Neutrophil (primary cell): ENCODE results near the gene VSIG10L2.

Source experiments
- H3K27ac ChIP-seq: fragments of 200-600 bp; sonication (generic); 2 replicates; pipeline ENCODE4 v1.5.1; 2016; ENCODE audit warnings: mild to moderate bottlenecking, moderate library complexity
- H3K27me3 ChIP-seq: fragments of 200-600 bp; sonication (generic); 2 replicates; pipeline ENCODE4 v1.6.0; 2016; ENCODE audit warnings: mild to moderate bottlenecking
- H3K36me3 ChIP-seq: fragments of 200-600 bp; sonication (generic); 2 replicates; pipeline ENCODE4 v1.5.1; 2017
- H3K4me1 ChIP-seq, 2 experiments: fragments of 200-600 bp in 1 of 2; sonication (generic) in 1 of 2; 1 replicate in 1 of 2; 2 replicates in 1 of 2; pipeline versions ENCODE4 v1.5.1 to v1.6.1; 2013 to 2016; ENCODE audit warnings: low read depth in 1 of 2, low read length in 1 of 2, mild to moderate bottlenecking in 1 of 2, moderate library complexity in 1 of 2; ENCODE audit not compliant: control insufficient read depth in 1 of 2, insufficient read depth in 1 of 2
- H3K4me3 ChIP-seq, 2 experiments: fragments of 200-600 bp in 1 of 2; sonication (generic) in 1 of 2; 1 replicate in 1 of 2; 2 replicates in 1 of 2; pipeline ENCODE4 v1.5.1; 2013 to 2016; ENCODE audit warnings: low read depth in 1 of 2, low read length in 1 of 2, mild to moderate bottlenecking in 1 of 2, moderate library complexity in 1 of 2
- H3K9me3 ChIP-seq: fragments of 200-600 bp; sonication (generic); 2 replicates; pipeline ENCODE4 v1.5.1; 2016
- CTCF ChIP-seq: fragments of 200-600 bp; sonication (generic); IDR thresholded peaks from 2 replicates; pipeline ENCODE4 v1.5.1; 2016; ENCODE audit warnings: antibody characterized with exemption

Gene VSIG10L2

GRCh38 chr11:125948278-125949051 is 2.6 kb downstream of the VSIG10L2 start:
- Histone ChIP-seq H3K4me3 (no peak overlapping the region), H3K9me3 (no peaks in the 10 kb centered on the region), H3K36me3 (no peaks in the 10 kb centered on the region), H3K27me3 (peaks cover 4% of the 10 kb centered on the region), H3K27ac (no peak overlapping the region), H3K4me1 (no peaks in the 10 kb centered on the region)
- TF ChIP-seq CTCF = no peak

GRCh38 chr11:125949271-125950177 is 3.7 kb downstream of the VSIG10L2 start:
- H3K27me3 ChIP-seq = peaks cover 4% of the 10 kb centered on the region
- no peak overlapping the region for H3K27ac ChIP-seq
- no peak overlapping the region for H3K4me3 ChIP-seq
- TF ChIP-seq CTCF = no peak
- no peaks in the 10 kb centered on the region for H3K9me3 ChIP-seq
- no peaks in the 10 kb centered on the region for H3K36me3 ChIP-seq
- H3K4me1 ChIP-seq = no peaks in the 10 kb centered on the region

- no peaks in the 10 kb centered on the region for H3K4me1 ChIP-seq
- no peak overlapping the region for H3K27ac ChIP-seq
- H3K27me3 ChIP-seq = peaks cover 4% of the 10 kb centered on the region
- no peaks in the 10 kb centered on the region for H3K36me3 ChIP-seq
- H3K4me3 ChIP-seq = no peak overlapping the region
- no peak for TF ChIP-seq CTCF
- H3K9me3 ChIP-seq = no peaks in the 10 kb centered on the region
These were observed 4.3 kb downstream of the VSIG10L2 start for GRCh38 chr11:125950178-125950490.

- Histone ChIP-seq H3K27ac (no peak overlapping the region), H3K36me3 (no peaks in the 10 kb centered on the region), H3K27me3 (peaks cover 4% of the 10 kb centered on the region), H3K4me3 (no peak overlapping the region), H3K4me1 (no peaks in the 10 kb centered on the region), H3K9me3 (no peaks in the 10 kb centered on the region)
- no peak for TF ChIP-seq CTCF
These were observed 5.1 kb downstream of the VSIG10L2 start for GRCh38 chr11:125950696-125951651.

GRCh38 chr11:125951731-125952130 is 5.9 kb downstream of the VSIG10L2 start:
- Histone ChIP-seq H3K36me3 (no peaks in the 10 kb centered on the region), H3K4me3 (no peak overlapping the region), H3K27ac (no peak overlapping the region), H3K4me1 (no peaks in the 10 kb centered on the region), H3K9me3 (no peaks in the 10 kb centered on the region), H3K27me3 (peaks cover 4% of the 10 kb centered on the region)
- no peak for TF ChIP-seq CTCF
